HCT116 (cell line): ENCODE results near the gene MRPS35.
A peak's percentile ranks its signal among the peaks of the same experiment; 100 is the strongest.

Source experiments
- CEBPB ChIP-seq: IDR thresholded peaks from 2 replicates; pipeline ENCODE4 v1.6.1; 2012; ENCODE audit warnings: low read depth
- CTCF ChIP-seq, 3 experiments: fragments of 200-600 bp in 1 of 3; sonication (generic) in 1 of 3; IDR thresholded peaks in 2 of 3; conservative IDR thresholded peaks in 1 of 3; 2 replicates each; pipeline ENCODE4 v1.5.1; 2012 to 2017; ENCODE audit warnings: low read depth in 2 of 3, low read length in 2 of 3, antibody characterized with exemption in 1 of 3, borderline replicate concordance in 1 of 3, control low read depth in 1 of 3, mild to moderate bottlenecking in 1 of 3, mixed read lengths in 1 of 3, mixed run types in 1 of 3, moderate library complexity in 1 of 3; ENCODE audit not compliant: insufficient read depth in 1 of 3
- EGR1 ChIP-seq: IDR thresholded peaks from 2 replicates; pipeline ENCODE4 v1.6.1; 2012; ENCODE audit warnings: low read depth
- POLR2A ChIP-seq: IDR thresholded peaks from 2 replicates; pipeline ENCODE4 v1.7.0; 2011; ENCODE audit warnings: borderline replicate concordance; ENCODE audit not compliant: insufficient read depth, insufficient read length; ENCODE audit errors: extremely low read depth
- POLR2AphosphoS5 ChIP-seq: IDR thresholded peaks from 2 replicates; pipeline ENCODE4 v1.6.1; 2011; ENCODE audit warnings: mild to moderate bottlenecking, low read depth, low read length, moderate library complexity
- SP1 ChIP-seq: IDR thresholded peaks from 2 replicates; pipeline ENCODE4 v1.6.1; 2012; ENCODE audit warnings: low read depth
- YY1 ChIP-seq: IDR thresholded peaks from 2 replicates; pipeline ENCODE4 v1.6.1; 2011; ENCODE audit warnings: low read length, low read depth, moderate library complexity, mild to moderate bottlenecking; ENCODE audit not compliant: insufficient replicate concordance; ENCODE audit errors: extremely low read depth
- ZNF274 ChIP-seq: fragments of 200-500 bp; sonication (Bioruptor generic); IDR thresholded peaks from 2 replicates; pipeline ENCODE4 v1.6.1; 2014; ENCODE audit warnings: mild to moderate bottlenecking, low read depth, low read length, inconsistent platforms

- TF ChIP-seq CTCF (IDR thresholded peaks at IDR 0.05 in 2 of 3, conservative IDR thresholded peaks at IDR 0.05 in 1 of 3; ENCODE audit: borderline replicate concordance in 1 of 3, insufficient read depth in 1 of 3, low read depth in 2 of 3, low read length in 2 of 3) (peak; percentile 81 to 92 (median 81)), CEBPB (no peak), ZNF274 (no peak), YY1 (no peak), POLR2AphosphoS5 (no peak), SP1 (no peak), POLR2A (no peak), EGR1 (no peak)
Observed at GRCh38 chr12:27733052-27733656, 22.5 kb downstream of the MRPS35 start.
